GM18519 (cell line): Measurements from ENCODE around the gene PPFIA2.

Source experiments
- ATAC-seq: cut with Tn5 transposase; IDR thresholded peaks from one replicate; pipeline ENCODE4 v1.9.1; 2021; ENCODE audit warnings: mild to moderate bottlenecking, moderate library complexity; ENCODE audit not compliant: unreplicated experiment, low FRiP score

The PPFIA2 gene

GRCh38 chr12:81759190-81760051, at the start of gene PPFIA2:
Gene PPFIA2, minus strand, starts transcription at chr12:81759350.
- no peak for ATAC-seq

DNA sequence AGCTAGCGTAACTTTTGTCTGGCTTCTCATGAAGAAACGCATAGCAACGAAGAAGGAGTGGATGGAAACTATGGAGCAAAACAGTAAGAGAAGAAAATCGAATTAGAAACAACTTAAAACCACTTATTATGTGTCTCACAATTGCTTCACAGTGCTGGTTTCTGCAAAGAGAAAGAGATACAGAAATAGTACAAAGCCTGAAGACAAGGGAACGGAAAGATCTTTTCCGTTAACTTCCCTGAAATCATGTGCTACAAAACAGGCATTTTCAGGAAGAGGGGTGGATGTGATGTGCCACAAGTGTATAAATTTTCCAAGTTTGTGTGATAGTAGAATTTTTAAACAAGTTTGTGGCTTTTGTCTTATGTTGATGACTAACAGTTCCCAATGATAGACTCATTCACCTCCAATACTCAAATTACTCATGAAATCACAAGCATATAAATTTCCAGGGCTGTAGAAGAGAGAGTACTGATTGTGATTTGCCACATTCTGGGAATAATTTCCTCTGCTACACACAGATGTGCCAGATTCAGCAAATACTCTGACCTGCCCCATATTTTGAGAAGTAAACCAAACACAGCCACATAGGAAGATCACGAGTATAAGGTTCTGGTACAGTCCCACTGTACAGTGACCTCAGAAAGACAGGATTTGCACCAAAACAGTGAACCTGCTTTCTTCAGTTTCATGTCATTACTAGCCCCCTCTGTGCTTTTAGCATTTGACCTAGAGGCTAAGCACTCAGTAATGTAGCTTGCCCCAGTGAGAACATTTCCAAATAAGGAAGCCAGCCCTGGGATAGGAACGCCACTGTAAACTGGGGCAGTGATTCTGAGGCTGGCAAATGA, 41.4 kb upstream of the PPFIA2 start:
- ATAC-seq = no peak

- no peak for ATAC-seq
Measured at GRCh38 chr12:81798294-81798693, 39.1 kb upstream of the PPFIA2 start.

DNA sequence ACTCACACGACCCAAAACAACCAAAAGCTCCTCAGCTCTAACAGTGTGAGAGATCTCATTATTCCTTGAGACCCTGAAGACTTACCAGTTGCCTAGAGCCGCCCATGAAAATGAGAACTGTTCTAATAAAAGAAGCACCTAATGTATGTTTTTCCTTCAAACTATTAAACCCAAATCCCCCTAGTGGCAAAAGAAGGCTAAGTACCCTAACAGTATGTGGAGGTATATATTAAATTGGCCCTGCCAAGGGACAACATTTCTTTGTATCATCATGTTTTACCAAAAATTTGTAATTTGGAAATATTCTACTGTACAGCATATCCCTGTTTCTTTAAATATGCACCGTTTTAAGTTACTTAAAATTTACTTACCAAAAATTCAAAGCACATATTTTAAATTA, 38.0 kb upstream of the PPFIA2 start:
- peak; percentile 76 for ATAC-seq

DNA sequence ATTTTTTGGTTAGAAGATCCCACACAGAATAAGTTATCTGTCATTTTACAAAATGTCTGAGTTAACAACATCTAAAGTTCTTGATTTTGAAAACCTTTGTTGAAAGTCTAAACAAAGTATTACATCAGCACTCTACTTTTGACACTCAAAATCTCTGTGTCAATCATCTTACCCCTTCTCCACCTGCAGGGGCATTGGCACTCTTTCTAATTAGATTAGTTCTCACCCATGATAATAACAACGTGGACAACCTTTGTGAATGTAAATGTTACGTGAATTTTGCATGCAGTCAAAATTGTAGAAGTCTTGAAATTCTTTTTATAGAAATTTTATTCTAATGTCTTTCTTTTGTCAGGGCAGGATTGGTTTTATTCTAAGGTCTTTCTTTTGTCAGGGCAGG, 33.5 kb upstream of the PPFIA2 start:
- no peak for ATAC-seq

GRCh38 chr12:81779216-81779615, 20.1 kb upstream of the PPFIA2 start:
- no peak for ATAC-seq

GRCh38 chr12:81778719-81779118, 19.6 kb upstream of the PPFIA2 start:
- ATAC-seq = no peak

- no peak for ATAC-seq
Measured at GRCh38 chr12:81758421-81759189, 545 bp downstream of the PPFIA2 start.

GRCh38 chr12:81757731-81758365, 1.3 kb downstream of the PPFIA2 start:
- no peak for ATAC-seq

DNA sequence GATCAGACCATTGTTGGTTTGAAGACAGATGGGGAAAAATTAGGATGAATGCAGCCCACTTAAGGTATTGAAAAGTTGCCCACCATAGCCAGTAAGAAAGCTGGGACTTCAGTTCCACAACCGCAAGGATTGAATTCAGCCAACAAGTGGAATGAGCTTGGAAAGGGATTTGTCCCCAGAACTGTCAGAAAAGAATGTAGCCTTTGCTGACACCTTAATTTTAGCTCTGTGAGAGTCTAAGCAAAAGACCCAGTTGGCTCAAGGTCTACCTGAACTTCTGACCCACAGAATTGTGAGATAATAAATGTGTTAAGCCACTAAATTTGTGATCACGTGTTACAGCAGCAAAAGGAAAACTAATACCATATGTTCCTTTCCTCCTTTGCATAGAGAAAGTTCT, 29.4 kb downstream of the PPFIA2 start:
- no peak for ATAC-seq

DNA sequence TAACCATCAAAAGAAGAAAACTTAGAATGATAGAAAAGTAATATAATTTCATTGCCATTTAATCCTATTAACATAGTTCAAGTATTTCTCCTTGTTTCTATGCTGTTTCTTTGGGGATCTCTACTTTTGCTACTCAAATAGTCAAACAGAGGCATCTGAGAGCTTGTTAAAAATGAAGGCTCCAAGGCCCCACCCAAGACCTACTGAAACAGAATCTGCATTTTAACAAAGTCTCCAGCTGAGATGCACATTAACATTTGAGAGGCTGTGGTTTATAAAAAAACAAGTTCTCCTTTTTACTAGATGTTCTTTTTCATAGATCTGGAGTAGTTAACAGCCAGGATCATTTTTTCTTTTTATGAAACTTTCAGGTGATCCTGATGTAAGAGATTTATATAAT, 31.8 kb downstream of the PPFIA2 start:
- ATAC-seq = no peak

- ATAC-seq = no peak
Measured at GRCh38 chr12:81726634-81727033, 32.5 kb downstream of the PPFIA2 start.

- no peak for ATAC-seq
Measured at GRCh38 chr12:81723361-81723760, 35.8 kb downstream of the PPFIA2 start.

DNA sequence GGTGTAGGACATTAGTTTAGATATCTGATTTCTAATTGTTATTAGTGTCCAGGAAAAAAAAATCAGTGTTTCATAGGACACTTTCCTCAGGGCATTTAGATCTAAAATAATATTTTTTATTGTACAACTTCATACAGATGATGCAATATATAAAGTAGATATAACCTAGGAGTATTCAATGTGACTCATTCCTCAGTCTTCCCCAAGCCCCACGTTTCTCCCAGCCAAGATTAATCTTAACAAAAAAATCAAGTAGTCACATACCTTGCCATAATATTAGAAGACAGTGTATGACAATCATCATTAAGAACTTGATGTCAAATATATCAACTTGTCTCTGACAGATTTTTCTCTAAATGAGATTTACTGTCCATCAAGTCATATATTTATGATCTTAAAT, 37.1 kb downstream of the PPFIA2 start:
- ATAC-seq = no peak

DNA sequence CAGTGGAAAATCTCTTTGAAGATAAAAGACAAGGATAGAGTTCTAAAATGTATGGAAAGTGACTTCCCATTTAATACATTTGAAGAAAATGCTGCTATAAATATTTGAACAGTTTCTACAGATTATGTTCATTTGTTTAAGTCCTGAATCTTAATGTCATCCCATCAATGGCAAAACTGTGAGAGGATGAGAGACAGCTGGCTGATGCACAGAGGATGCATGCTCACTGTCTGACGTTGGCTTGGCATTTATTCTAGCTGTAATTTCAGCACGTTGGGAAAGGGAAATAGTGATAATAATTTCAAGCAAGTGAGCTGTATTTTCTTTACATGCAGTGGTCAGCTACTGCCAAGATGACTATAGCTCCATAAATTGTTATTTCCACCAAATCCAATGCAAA, 40.5 kb downstream of the PPFIA2 start:
- no peak for ATAC-seq

GRCh38 chr12:81712536-81712935, 46.6 kb downstream of the PPFIA2 start:
- no peak for ATAC-seq

DNA sequence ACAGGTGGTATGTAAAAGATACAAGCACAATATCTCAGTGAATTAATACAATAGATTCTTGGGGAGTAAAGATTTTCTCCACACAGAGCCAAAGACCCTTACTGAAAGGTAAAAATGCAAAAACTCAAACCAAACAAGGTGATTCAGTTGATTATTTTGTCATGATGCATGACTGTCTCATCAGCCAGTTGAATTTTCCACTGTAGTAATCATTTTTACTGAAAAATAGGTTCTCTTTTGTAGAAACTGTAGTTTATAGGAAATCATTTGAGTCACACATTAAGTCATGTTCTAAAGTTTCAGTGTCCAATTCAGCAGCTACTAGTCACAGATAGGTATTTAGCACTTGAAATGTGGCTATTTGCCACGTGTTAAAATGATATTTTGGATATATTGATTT, 53.6 kb downstream of the PPFIA2 start:
- ATAC-seq = no peak

- ATAC-seq = no peak
Measured at GRCh38 chr12:81699551-81699950, 59.6 kb downstream of the PPFIA2 start.

DNA sequence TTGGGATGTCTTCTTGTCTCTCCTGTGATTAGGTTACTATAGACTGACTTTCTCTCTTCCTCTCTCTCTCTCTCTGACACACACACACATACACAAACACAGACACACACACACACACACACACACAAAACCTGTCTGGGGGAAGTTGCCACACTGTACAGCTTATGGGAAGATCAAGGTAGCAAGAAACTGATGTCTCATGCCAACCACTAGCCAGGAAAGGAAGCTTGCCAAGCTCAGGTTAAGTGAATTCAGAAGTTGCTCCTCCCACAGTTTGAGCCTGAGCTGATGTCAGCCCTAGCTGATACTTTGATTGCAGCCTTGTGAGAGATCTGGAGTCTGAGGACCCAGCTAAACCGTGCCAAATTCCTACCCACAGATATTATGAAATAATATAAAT, 67.1 kb downstream of the PPFIA2 start:
- ATAC-seq = no peak

- no peak for ATAC-seq
Measured at GRCh38 chr12:81683881-81684280, 75.3 kb downstream of the PPFIA2 start.
